Heart left ventricle (tissue), 16 donors: ENCODE data around the gene SPTBN1. TPM values are rescaled to one million over a fixed set of nuclear protein-coding genes. Genes with fewer than 3 reads are reported as not detected.

Experiments used
- ATAC-seq, 4 donors: fragments of 200-7000 bp; cut with Tn5 transposase; one replicate each; pipeline ENCODE4 v1.9.1; 2020 to 2022; ENCODE audit warnings: moderate library complexity in 4 of 4, mild to moderate bottlenecking in 3 of 4, moderate number of reproducible peaks in 1 of 4
- DNase-seq, 5 donors: peaks; one replicate each; pipeline ENCODE4 v3.0.0-alpha.2; 2020
- H3K27ac ChIP-seq, 12 donors: fragments of 200-600 bp; sonication (generic) in 4 of 12; one replicate each; pipeline versions ENCODE4 v1.5.0 to v1.8.0; 2016 to 2022; ENCODE audit warnings: mild to moderate bottlenecking in 2 of 12
- H3K27me3 ChIP-seq, 9 donors: fragments of 200-600 bp; sonication (generic) in 2 of 9; one replicate each; pipeline versions ENCODE4 v1.5.1 to v1.8.0; 2016 to 2022; ENCODE audit warnings: mild to moderate bottlenecking in 3 of 9
- H3K36me3 ChIP-seq, 9 donors: fragments of 200-600 bp; sonication (generic) in 2 of 9; one replicate each; pipeline versions ENCODE4 v1.5.0 to v1.8.0; 2018 to 2022; ENCODE audit warnings: mild to moderate bottlenecking in 2 of 9
- H3K4me1 ChIP-seq, 12 donors: fragments of 200-600 bp; sonication (generic) in 4 of 12; one replicate each; pipeline versions ENCODE4 v1.5.0 to v1.8.0; 2016 to 2022; ENCODE audit warnings: mild to moderate bottlenecking in 3 of 12
- H3K4me3 ChIP-seq, 12 donors: fragments of 200-600 bp; sonication (generic) in 4 of 12; one replicate each; pipeline versions ENCODE4 v1.5.0 to v1.8.0; 2017 to 2022; ENCODE audit warnings: mild to moderate bottlenecking in 9 of 12, moderate library complexity in 4 of 12
- H3K9me3 ChIP-seq, 12 donors: fragments of 200-600 bp; sonication (generic) in 4 of 12; one replicate each; pipeline versions ENCODE4 v1.5.0 to v1.8.0; 2016 to 2022; ENCODE audit warnings: mild to moderate bottlenecking in 1 of 12
- POLR2A ChIP-seq, 2 donors: fragments of 450-650 bp; IDR thresholded peaks; one replicate each; pipeline ENCODE4 v1.6.1; 2017; ENCODE audit warnings: antibody characterized with exemption in 2 of 2, mild to moderate bottlenecking in 2 of 2, moderate library complexity in 2 of 2
- WGBS, 4 donors: extraction: QIAGEN DNeasy Blood & Tissue Kit in 2 of 4; methylation state at CpG; one replicate each; pipeline versions ENCODE4 v1.1.5 to v1.1.7; 2013 to 2018; 5-methylcytosine and 5-hydroxymethylcytosine counted together
- intact Hi-C, 10 donors: fragments of 100-400 bp; cut with DNase I; formaldehyde crosslinking; loops; one replicate each; pipeline versions ENCODE4 v1.11.1 to v1.14.2; 2022
- polyA plus RNA-seq, 2 donors: library from polyadenylated mRNA; stranded (reverse); fragments of 200-250 nt; gene quantifications; one replicate each; pipeline ENCODE4 v1.2.3, GENCODE V29; 2013
- total RNA-seq, 9 donors: library from RNA; depleted of rRNA in 2 of 9; stranded (reverse); fragments of >200 nt in 2 of 9; fragmentation: NEBNext Ultra II Directional in 3 of 9; extraction: Animal tissue kit (Norgen Biotek cat#: 25700) in 3 of 9; gene quantifications; one replicate each; pipeline versions ENCODE4 v1.1.0 to v1.2.4, GENCODE V29; 2016 to 2023
- TF ChIP-seq, protein P1 (sequence below), 12 donors: fragments of 200-600 bp; sonication (generic) in 4 of 12; IDR thresholded peaks; one replicate each; pipeline versions ENCODE4 v1.5.0 to v1.8.0; 2018 to 2022; ENCODE audit warnings: antibody characterized with exemption in 12 of 12, mild to moderate bottlenecking in 5 of 12
- donor health status: ischemic (EF 13 %, LVEDD 7.1; RV severe dilation, severe dysfunction).
- donor health status: healthy with polysubstance abuse.
- donor health status: DM: no; HTN: yes; CAD: no.
- donor health status: DM: no; HTN: no; CAD: no.
- donor health status: ischemic (EF 25% LVEDD 6.9; RV normal size, moderate dysfunction).
- donor health status: ischemic (EF 25% LVEDD 5.7; RV mildly dilated, moderate dysfunction).
- donor health status: healthy.
- donor health status: DM: yes; HTN: yes; CAD: no.
- donor health status: ischemic (EF 35%, LVEDD 5.7; RV mildly dilated, moderate dysfunction).
- donor health status: nonischemic (EF 11% LVEDD 7.7; RV severe dilation, severe dysfunction).
- donor health status: DM: yes; HTN: yes; CAD: no.
- donor health status: PGD.
- donor health status: ischemic (EF 29% LVEDD 5.4; RV normal size, mild dysfunction).
- donor health status: nonischemic (EF 23%, LVEDD 6.1; RV moderate dilation, normal function).

SPTBN1 gene
- total and polyA plus RNA-seq, 11 donors = 124 to 659 (median 422) TPM

GRCh38 chr2:54446625-54447024, 9.5 kb upstream of the SPTBN1 start:
- no peak for ATAC-seq

DNA sequence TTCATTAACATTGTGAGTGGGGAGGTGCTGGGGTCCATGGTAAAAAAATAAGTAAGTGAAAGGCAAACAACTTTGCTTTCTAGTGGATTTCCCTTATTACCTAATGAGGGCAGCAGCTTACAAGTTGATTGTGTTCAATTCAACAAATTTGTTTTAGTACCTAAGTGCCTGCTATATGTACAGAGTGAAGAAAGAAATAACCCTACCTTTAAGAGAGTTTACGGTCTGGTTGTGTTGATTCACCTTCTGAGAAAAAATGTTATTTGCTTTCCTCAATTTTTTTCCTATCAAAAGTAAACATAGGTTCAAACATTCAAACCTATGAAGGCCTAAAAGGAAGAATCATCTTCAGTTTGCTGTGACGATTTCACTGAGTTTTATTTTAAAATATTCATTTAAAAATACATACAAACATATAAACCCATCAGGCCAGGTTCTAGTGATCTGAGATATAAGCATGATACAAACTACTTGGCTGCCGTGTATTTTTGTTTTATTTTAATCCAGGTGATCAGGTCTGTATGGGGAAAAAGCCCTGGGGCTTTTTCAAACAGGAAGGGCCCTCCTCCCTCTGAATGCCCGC, 1.5 kb upstream of the SPTBN1 start:
- no peak for ATAC-seq
- Histone ChIP-seq H3K36me3 (peaks cover 0 to 2% (median 0%) of the 10 kb centered on the region in 9 donors), H3K27me3 (peaks cover 0 to 39% (median 0%) of the 10 kb centered on the region in 9 donors), H3K9me3 (no peaks in the 10 kb centered on the region), H3K4me1 (peaks cover 0 to 31% (median 21%) of the 10 kb centered on the region in 12 donors), H3K27ac (peak overlapping the region; percentile 92 to 99 (median 97)), H3K4me3 (peak overlapping the region in 11 of 12 donors; percentile 72 to 98 (median 85))
- no peak for TF ChIP-seq POLR2A (IDR thresholded peaks at IDR 0.05)
- TF ChIP-seq, protein P1, sequence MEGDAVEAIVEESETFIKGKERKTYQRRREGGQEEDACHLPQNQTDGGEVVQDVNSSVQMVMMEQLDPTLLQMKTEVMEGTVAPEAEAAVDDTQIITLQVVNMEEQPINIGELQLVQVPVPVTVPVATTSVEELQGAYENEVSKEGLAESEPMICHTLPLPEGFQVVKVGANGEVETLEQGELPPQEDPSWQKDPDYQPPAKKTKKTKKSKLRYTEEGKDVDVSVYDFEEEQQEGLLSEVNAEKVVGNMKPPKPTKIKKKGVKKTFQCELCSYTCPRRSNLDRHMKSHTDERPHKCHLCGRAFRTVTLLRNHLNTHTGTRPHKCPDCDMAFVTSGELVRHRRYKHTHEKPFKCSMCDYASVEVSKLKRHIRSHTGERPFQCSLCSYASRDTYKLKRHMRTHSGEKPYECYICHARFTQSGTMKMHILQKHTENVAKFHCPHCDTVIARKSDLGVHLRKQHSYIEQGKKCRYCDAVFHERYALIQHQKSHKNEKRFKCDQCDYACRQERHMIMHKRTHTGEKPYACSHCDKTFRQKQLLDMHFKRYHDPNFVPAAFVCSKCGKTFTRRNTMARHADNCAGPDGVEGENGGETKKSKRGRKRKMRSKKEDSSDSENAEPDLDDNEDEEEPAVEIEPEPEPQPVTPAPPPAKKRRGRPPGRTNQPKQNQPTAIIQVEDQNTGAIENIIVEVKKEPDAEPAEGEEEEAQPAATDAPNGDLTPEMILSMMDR (IDR thresholded peaks at IDR 0.05) = no peak
- 46 to 55% (median 52%) methylated on average over 4 of the region's 4 CpGs for WGBS, 4 donors
- no peak for DNase-seq
- intact Hi-C loops = loop anchor here in 8 of 10 donors (5.0 to 10.0 kb wide), 12 partner anchors 32 to 250 kb away; a partner anchor contains a TSS

More at GRCh38 chr2:54446625-54447024, 9.5 kb upstream of the SPTBN1 start:
- Histone ChIP-seq H3K9me3 (no peaks in the 10 kb centered on the region), H3K27ac (peak overlapping the region in 1 of 12 donors; percentile 13), H3K36me3 (no peaks in the 10 kb centered on the region), H3K4me1 (peaks cover 0 to 19% (median 4%) of the 10 kb centered on the region in 12 donors), H3K4me3 (no peak overlapping the region), H3K27me3 (no peaks in the 10 kb centered on the region)
- TF ChIP-seq POLR2A (IDR thresholded peaks at IDR 0.05) = no peak
- TF ChIP-seq, protein P1 (IDR thresholded peaks at IDR 0.05) = no peak
- no peak for DNase-seq
- WGBS, 4 donors = 79 to 88% (median 86%) methylated on average over 2 of the region's 2 CpGs
- intact Hi-C loops = no loop called here

- intact Hi-C loops = loop anchor here in 8 of 10 donors (5.0 to 10.0 kb wide), 12 partner anchors 33 to 250 kb away; a partner anchor contains a TSS
- peak in 1 of 4 donors; percentile 16 for ATAC-seq
- DNase-seq = peak in 3 of 5 donors; percentile 42 to 50 (median 48)
- TF ChIP-seq POLR2A (IDR thresholded peaks at IDR 0.05) = no peak
- TF ChIP-seq, protein P1 (IDR thresholded peaks at IDR 0.05) = no peak
- H3K9me3 ChIP-seq = no peaks in the 10 kb centered on the region
- peak overlapping the region; percentile 72 to 98 (median 84) for H3K4me3 ChIP-seq
- peak overlapping the region; percentile 92 to 99 (median 97) for H3K27ac ChIP-seq
- H3K4me1 ChIP-seq = peaks cover 2 to 36% (median 26%) of the 10 kb centered on the region in 12 donors
- WGBS, 4 donors = 11 to 25% (median 14%) methylated on average over 19 to 20 of the region's 20 CpGs
- peaks cover 0 to 39% (median 0%) of the 10 kb centered on the region in 9 donors for H3K27me3 ChIP-seq
- H3K36me3 ChIP-seq = peaks cover 0 to 2% (median 0%) of the 10 kb centered on the region in 9 donors
These were observed 980 bp upstream of the SPTBN1 start for GRCh38 chr2:54455131-54455562.

DNA sequence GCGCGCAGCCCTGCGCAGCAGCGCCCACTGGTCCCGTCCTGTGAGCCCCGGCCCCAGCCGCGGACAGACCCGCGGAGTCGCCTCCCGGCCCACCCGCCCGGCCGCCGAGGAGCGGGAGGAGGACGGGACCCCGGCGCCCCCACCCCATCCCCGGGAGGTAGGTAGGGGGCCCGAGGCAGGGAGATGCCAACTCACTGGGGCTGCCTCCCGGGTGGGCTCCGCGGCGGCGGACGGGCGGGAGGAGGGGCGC, 160 bp downstream of the SPTBN1 start:
- TF ChIP-seq POLR2A (IDR thresholded peaks at IDR 0.05) = no peak
- TF ChIP-seq, protein P1 (IDR thresholded peaks at IDR 0.05) = no peak
- Histone ChIP-seq H3K4me3 (peak overlapping the region; percentile 72 to 98 (median 84)), H3K36me3 (peaks cover 0 to 4% (median 0%) of the 10 kb centered on the region in 9 donors), H3K9me3 (no peaks in the 10 kb centered on the region), H3K4me1 (peaks cover 7 to 48% (median 35%) of the 10 kb centered on the region in 12 donors), H3K27me3 (peaks cover 0 to 39% (median 0%) of the 10 kb centered on the region in 9 donors), H3K27ac (peak overlapping the region; percentile 92 to 99 (median 97))
- 0 to 2% (median 1%) methylated on average over 9 to 30 of the region's 30 CpGs for WGBS, 4 donors
- intact Hi-C loops = loop anchor here in 8 of 10 donors (1.0 to 10.0 kb wide), 14 partner anchors 34 to 251 kb away; a partner anchor contains a TSS
- no peak for DNase-seq
- ATAC-seq = no peak
